GM19467 (cell line): ENCODE measurements around the gene EME1.
A peak's percentile ranks its signal among the peaks of the same experiment; 100 is the strongest.

Source experiments
- ATAC-seq: cut with Tn5 transposase; IDR thresholded peaks from one replicate; pipeline ENCODE4 v1.9.1; 2021; ENCODE audit warnings: mild to moderate bottlenecking, moderate library complexity; ENCODE audit not compliant: unreplicated experiment

The EME1 gene

DNA sequence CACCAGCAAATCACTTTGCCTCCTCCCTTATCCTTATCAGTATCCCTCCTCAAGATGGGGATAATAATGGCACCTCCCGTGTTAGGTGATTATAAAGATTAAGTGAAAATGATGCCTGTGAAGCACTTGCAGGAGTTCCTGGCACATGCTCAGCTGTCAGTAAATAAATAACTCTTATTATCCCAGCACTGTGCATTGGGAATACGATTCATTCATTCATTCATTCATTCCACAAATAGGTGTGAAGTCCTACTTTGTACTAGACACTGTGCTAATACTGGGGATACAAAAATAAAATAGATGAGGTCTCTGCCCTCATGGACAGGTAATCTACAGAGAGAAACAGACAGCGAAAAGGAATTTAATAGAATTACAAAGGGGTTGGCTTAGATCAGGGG lies 25.1 kb upstream of the EME1 start:
- ATAC-seq = no peak

DNA sequence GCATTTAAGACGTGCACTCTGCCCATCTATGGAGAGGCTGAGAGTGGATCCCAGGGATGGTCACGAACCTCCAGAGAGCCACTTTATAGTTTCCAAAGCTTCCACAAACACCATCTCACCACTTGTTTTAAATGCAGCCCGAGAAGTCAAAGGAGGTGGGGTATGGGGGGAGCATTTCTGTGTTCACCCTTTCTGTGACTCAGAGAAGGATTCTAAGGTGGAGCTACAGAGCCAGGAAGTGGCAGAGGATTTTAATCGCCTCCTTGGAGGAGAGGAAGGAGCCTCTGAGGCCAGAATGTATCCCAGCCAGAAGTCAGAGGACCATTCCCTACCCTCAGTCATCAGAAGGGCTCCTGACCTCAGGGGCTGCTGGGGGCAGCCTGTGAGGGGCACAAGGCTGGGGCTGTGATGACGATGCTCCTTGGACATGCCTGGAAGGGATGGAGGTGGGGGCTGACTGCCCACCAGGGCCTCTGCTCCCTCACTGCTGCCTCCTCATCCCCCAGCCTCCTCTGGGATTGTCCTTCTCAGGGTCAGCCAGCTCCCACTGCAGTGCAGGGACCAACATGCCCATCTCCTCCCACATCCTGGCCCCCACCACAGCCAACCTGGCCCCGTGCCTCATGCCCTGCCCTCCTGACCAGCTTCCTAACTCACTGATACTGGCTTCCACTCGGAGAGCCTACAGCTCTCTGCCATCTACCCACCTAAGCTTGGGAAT lies 24.3 kb upstream of the EME1 start:
- ATAC-seq = no peak

DNA sequence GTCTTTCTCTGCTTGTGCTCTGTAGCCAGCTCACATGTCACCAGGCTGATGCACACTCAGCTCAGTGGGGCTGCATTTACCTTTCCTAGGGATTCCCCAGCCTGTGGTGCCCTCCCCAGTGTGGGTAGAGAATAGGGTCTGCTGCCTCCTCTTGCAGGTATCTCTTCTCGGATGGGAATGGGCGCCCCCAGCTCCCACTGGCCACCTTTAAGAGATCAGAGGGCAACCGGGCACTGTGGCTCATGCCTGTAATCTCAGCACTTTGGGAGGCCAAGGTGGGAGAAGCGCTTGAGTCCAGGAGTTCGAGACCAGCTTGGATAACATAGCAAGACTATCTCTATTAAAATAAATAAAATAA lies 23.8 kb upstream of the EME1 start:
- no peak for ATAC-seq

DNA sequence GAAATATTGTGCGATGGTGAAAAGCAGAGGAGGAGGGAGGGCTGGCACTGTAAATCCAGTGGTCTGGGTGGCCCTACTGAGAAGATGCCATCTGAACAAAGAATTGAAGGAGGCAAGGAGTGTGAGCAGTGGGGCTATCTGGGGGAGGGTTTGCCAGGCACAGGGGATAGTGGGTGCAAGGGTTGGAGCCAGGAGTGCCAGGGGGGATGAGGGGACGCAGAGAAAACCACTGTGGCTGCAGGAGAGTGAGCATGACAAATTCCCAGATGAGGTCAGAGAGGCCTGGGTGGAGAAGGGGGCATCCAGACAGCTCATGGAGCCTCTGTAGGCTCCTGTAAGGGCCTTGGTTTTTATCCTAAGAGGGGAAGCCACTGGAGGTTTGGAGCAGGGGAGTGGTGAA lies 22.3 kb upstream of the EME1 start:
- no peak for ATAC-seq

DNA sequence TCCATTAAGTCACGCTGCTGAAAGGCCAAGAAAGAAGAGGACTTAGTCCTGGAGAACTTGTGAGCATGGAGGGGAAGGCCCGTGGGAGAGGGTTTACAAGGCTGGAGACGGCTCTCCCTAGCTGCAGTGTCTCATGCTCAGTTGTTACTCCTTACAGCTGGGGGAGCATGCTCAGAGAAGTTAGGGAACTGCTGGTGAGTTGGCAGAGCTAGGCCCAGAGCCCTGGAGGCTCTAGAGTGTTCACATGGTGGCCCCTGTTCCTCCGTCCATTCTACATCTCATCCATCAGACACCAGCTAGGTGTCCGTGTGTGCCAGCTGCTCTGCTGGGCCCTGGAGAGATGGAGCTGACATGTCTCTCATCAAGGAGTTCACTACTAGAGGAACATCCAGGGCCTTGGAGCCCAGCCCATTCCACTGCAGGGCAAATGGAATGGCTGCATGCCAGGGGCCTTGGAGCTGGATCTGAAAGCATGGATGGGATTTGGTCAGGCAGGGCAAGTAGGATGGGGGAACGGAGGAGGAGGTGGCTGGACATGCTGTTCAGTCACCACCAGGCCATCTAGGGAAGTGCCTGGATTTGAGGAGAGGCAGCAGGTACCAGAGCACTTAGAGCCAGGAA lies 20.8 kb upstream of the EME1 start:
- no peak for ATAC-seq

DNA sequence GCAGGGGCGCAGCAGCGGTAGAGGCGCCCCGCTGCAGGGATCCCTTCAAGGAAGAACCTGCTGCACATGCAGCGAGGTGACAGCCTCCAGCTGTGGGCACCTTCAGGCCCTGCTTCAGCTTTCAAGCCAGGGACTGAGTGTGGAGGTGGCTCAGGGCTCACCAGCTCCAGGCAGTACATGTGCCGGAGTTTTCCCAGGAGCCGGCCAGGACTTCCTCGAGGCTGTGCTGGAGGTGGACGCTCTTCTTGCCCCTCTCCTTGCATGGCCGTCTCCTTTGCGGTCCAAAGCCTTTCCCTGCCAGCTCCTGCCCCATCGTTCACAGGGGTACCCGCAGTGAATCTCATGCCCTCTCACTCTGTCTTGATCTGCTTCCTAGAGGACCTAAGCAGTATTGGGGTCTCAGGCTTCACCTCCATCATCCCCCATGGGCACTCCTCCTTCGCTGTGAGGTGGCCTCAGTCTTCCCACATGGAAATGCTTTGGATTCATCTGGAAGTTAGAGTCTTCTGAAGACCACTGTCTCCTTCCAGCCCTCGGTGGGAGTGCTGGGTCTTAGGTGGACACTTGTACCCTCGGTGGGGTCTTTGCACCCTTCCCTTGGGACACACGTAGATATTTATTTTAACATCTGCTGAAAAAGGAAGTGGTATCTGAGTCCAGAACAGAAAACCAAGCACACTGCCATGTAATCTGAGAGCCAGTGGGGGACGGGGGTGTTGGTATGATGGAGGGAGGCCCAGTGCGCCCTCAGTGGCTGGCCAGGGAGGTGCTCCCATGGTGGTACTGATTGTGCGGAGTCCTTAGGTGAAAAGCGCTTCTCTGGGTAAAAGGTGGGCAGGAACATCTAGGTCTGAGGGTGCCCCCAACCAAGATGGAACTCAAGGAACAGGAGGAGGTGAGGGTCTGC lies 20.1 kb upstream of the EME1 start:
- no peak for ATAC-seq

DNA sequence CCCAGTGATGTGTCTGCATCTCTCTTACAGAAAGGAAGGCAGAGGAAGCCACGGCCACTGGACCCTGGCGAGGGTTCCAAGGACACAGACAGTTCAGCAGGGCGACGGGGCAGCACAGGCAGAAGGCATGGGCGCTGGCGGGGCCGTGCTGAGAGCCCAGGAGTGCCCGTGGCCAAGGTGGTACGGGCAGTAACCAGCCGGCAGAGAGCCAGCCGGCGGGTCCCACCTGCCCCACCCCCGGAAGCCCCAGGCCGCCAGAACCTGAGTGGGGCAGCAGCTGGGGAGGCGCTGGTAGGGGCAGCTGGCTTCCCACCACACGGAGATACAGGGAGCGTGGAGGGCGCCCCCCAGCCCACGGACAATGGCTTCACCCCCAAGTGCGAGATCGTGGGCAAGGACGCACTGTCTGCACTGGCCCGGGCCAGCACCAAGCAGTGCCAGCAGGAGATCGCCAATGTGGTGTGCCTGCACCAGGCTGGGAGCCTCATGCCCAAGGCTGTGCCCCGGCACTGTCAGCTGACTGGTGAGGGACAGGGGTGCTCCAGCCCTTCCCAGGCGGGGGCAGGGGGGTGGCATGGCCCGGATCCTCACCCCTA lies 19.3 kb upstream of the EME1 start:
- ATAC-seq = no peak

DNA sequence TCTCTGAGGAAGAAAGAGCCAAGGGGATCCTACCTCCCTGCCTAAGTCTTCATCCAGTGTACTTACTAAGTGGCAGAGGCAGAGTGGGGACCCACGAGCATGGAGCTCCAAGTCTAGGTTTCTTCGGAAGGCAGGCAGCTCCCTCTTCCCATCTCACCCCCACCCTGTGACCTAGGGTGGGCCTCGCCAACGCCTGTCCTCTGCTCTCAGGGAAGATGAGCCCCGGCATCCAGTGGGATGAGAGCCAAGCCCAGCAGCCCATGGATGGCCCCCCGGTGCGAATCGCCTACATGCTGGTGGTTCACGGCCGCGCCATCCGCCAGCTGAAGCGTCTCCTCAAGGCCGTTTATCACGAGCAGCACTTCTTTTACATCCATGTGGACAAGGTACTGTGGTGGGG lies 18.8 kb upstream of the EME1 start:
- no peak for ATAC-seq

DNA sequence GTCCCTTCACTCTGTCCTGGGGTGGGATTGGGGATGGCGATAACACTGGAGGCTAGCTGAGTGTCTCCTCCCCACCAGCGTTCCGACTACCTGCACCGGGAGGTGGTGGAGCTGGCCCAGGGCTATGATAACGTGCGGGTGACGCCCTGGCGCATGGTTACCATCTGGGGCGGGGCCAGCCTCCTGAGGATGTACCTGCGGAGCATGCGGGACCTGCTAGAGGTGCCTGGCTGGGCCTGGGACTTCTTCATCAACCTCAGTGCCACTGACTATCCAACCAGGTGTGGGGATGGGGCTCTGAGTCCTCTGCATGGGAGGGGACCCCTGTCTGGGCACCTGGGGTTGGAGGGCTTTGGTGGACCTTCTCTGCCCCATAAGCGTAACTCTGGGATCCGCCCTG lies 18.3 kb upstream of the EME1 start:
- ATAC-seq = no peak

DNA sequence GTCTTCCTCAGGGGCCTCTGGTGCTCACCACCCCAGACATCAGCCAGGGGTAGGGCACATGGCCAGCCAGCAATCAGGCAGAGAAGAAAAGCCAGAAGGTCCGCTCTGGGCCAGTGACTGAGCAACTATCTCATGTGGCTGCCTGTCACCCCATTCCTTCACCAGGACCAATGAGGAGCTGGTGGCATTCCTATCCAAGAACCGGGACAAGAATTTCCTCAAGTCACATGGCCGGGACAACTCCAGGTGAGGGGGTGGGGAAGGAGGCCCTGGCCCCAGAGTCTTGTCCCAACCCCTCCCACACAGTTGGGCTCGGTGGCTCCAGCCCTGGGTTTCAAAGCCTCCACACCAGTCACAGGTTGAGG lies 17.7 kb upstream of the EME1 start:
- ATAC-seq = no peak

DNA sequence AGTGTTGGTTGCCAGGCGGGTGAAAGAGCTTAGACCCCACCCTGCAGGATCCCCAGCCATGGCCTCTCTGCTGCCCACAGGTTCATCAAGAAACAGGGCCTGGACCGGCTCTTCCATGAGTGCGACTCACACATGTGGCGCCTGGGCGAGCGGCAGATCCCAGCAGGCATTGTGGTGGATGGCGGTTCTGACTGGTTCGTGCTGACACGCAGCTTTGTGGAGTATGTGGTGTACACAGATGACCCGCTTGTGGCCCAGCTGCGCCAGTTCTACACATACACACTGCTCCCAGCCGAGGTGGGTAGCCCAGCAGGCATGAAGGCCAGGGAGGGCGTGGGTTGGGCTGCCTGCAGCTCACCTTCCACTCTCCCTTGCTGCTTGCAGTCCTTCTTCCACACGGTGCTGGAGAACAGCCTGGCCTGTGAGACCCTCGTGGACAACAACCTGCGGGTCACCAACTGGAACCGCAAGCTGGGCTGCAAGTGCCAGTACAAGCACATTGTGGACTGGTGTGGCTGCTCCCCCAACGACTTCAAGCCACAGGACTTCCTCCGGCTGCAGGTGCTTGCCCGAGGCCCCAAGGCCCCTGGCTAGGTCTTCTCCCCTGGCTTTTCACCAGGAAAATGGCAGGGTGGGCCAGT lies 17.2 kb upstream of the EME1 start:
- no peak for ATAC-seq

DNA sequence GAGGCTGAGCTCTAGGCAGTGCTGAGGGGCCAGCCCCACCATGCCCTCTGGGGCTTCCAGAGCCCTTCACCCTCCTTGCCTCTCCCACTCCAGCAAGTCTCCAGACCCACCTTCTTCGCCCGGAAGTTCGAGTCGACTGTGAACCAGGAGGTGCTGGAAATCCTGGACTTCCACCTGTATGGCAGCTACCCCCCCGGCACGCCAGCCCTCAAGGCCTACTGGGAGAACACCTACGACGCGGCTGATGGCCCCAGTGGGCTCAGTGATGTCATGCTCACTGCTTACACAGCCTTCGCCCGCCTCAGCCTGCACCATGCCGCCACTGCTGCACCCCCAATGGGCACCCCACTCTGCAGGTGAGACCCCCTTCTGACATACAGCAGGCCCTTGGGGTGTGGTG lies 16.6 kb upstream of the EME1 start:
- ATAC-seq = no peak

DNA sequence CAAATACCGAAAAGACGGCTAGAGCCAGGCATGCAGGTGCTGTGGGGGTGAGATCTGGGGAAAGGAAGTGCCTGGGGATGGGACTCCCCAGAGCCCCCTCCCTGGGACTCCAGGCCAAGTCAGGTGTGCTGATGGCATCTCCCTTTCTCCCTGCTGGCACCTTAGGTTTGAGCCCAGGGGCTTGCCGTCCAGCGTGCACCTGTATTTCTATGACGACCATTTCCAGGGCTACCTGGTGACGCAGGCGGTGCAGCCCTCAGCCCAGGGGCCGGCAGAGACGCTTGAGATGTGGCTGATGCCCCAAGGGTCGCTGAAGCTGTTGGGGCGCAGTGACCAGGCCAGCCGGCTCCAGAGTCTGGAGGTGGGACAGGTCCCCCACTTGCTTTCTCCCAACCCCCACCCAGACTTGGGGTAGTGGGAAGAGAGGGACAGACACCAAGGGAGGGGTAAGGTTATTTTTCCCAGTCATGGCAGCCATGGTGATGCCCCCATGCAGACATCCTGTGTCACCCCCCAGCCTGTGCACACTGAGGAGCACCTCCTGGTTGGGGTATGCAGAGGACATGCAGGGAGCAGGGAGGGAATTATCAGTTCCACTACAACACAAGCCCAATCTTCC lies 16.0 kb upstream of the EME1 start:
- no peak for ATAC-seq

DNA sequence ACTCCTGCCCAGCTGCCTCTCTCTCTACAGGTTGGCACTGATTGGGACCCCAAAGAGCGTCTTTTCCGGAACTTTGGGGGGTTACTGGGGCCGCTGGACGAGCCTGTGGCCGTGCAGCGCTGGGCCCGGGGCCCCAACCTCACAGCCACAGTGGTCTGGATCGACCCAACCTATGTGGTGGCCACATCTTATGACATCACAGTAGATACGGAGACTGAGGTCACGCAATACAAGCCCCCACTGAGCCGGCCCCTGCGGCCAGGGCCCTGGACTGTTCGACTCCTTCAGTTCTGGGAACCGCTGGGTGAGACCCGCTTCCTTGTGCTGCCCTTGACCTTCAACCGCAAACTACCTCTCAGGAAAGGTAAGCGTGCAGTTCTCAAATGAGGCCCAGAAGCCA lies 14.9 kb upstream of the EME1 start:
- no peak for ATAC-seq

DNA sequence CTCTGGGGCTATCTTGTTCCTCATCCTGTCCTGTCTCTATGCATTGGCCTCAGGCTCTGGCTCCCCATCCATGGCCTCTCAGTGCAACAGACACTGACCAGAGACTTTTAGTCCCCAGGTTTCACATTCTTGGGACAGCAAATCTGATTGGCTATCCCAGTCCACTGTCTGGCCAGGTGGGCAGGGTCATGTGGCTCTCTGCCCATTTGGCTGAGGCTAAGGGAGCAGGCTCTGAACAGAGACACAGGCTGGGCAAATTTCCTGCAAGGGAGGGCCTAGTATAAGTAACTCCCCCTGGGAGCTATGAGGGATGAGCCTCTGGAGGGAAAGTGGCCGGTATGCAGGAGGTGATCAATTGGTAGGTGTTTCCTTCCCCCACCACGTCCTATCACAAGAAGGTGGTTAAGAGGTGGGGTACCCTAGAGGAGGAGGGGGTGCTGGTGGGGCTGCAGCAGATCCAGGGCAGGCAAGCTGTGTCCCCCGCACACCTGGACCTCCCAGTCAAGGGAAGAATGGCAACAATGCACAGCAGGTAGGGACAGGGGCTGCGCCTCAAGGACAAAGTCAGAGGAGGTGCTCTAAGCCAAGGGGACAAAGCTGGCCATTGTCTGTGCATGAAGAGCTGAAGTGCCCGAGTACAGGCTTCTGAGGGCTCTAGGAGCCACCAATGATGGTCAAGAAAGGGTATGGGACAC lies 13.9 kb upstream of the EME1 start:
- no peak for ATAC-seq

DNA sequence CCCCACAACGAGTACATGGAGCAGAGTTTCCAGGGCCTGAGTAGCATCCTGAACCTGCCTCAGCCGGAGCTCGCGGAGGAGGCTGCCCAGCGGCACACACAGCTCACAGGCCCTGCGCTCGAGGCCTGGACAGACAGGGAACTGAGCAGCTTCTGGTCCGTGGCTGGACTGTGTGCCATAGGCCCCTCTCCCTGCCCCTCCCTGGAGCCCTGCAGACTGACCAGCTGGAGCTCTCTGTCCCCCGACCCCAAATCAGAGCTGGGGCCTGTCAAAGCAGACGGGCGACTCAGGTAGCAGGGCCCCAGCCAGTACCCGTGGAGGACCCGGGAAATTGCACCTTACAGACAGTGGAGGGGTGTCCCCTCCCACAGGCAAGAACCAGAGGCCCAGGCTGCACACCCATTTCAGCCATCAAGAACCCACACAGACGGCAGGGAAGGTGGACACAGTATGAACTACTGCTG lies 13.0 kb upstream of the EME1 start:
- ATAC-seq = no peak

DNA sequence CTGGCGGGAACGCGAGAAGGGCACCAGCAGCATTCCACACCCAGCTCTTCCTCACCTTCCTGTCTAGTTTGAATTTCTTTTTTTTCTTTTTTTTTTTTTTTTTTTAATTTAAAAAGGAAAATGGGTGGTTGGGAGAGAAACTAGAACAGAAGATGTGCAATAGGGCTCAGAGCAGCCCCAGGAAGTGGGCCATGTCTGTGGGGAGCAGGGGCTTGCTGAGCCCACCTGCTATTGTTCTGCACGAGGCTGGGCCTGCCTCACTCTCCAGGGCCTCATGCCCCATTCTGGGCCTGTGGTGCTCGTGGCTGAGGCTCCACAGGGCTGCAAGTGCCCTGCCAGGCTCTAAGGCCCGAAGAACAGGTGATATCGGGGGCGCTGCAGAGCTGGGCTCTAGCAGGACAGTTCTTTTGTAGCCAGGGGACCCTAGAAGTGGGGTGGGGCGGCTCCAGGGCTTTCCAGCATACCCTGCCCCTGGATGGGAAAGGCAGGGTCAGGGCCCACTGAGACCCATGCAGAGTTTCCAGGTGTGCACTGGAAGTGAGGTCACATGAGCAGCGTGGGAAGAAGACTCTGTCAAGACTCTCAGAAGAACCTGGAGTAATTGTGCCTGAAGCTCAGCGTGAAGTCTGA lies 12.4 kb upstream of the EME1 start:
- no peak for ATAC-seq

DNA sequence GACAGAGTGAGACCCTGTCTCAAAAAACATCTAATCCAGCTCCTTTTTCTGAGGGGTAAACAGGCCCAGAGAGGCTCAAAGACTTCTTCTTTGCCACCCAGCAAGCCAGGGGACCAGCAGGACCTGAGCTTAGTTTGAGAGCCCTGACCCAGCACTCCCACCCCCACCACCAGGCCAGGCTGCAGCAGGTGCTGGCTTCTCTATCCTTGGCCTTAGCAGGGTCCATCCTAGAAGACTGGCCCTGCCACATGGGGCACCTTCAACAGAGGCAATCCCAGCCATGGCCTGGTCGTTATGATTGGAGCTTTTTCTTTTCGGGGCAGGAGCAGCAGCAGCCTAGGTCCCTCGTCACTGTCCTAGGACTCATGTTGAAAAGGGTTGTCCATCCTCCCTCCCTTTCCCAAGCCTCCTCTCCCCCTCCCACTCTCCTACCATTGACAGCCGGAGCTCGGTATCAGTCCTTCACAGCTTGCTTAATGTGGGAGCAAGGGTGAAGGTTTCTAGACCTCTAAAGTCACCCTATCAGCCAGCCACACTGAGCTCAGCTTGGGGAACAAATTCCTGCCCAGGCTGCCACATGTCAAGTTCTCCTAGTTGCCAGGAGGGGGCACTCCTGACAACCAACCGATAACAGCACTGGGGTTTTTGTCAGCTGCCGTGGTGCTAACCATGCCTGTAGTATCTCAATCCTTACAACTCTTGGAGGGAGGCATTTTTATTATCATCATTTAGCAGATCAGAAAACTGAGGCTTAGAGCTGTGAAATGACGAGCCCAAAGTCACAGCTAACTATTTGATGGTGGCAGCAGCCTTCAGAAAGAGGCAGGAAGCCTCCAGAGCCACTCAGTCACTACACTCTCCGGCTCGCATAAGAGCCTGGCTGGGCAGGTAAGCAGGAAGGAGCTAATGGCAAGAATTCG lies 11.2 kb upstream of the EME1 start:
- peak; percentile 50 for ATAC-seq

DNA sequence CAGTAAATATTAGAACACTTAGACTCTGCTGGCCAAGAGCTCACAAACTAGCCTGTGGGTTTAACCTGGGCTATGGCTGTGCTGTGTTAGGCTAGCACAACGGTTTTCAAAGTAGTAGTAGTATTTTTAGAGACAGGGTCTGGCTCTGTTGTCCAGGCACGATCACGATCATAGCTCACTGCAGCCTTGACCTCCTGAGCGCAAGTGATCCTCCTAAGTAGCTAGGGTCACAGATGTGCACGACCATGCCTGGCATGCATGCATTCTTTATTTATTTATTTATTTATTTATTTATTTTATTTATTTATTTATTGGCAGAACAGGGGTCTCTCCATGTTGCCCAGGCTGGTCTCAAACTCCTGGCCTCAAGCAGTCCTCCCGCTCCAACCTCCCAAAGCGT lies 10.4 kb upstream of the EME1 start:
- no peak for ATAC-seq
